ENCODE measurements around the gene AP4S1.
A peak's percentile ranks its signal among the peaks of the same experiment; 100 is the strongest.
"Not testable (repeated sequence)": the region's sequence is repeated elsewhere in the genome, so short reads cannot be mapped to it uniquely, and the experiment has no call there.

Gene AP4S1, protein sequence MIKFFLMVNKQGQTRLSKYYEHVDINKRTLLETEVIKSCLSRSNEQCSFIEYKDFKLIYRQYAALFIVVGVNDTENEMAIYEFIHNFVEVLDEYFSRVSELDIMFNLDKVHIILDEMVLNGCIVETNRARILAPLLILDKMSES

DNA sequence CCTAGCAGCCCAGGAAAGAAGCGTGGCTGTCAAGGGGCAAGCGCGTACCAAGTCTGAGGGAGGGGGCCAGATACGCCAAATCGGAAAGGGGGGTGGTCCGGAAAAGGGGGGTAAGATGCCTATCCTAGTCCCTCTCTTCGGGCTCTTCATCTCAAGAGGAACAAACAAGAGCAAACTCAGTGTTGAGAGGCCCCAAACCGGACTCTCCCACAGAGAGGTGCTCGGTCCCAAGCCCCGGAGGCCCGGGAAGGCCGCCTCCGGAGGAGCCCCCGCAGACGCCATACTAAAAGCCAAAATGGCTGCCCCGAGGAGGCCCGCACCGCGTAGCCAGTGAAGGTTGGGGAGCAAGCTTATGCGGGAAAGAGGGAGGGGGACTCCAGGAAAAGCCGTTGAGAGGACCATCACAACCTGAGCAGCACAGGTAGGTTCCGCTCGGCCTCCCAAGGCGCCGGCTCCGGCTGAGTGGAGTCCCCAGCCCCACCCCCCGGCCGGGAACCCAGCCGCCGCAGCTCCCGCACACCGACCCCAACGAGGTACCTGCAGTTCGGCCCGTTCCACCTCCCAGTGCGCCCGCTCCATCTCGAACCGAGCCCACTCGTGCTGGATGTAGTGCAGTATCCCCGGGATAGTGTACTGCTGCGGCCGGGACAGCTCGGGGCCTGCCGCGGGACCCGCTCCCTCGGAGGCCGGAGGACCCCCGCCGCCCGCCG, at the start of gene AP4S1:
Gene AP4S1, plus strand, starts transcription at position 283 of the 710 bp plus-strand sequence. CDS start 40,548 bp downstream, outside the sequence.
- TF ChIP-seq, protein P1, sequence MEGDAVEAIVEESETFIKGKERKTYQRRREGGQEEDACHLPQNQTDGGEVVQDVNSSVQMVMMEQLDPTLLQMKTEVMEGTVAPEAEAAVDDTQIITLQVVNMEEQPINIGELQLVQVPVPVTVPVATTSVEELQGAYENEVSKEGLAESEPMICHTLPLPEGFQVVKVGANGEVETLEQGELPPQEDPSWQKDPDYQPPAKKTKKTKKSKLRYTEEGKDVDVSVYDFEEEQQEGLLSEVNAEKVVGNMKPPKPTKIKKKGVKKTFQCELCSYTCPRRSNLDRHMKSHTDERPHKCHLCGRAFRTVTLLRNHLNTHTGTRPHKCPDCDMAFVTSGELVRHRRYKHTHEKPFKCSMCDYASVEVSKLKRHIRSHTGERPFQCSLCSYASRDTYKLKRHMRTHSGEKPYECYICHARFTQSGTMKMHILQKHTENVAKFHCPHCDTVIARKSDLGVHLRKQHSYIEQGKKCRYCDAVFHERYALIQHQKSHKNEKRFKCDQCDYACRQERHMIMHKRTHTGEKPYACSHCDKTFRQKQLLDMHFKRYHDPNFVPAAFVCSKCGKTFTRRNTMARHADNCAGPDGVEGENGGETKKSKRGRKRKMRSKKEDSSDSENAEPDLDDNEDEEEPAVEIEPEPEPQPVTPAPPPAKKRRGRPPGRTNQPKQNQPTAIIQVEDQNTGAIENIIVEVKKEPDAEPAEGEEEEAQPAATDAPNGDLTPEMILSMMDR (IDR thresholded peaks at IDR 0.05; ENCODE audit: insufficient read depth, missing control alignments) = no peak
- no peak for DNase-seq (ENCODE audit: insufficient read length, low spot score)
- no peak for FAIRE-seq

DNA sequence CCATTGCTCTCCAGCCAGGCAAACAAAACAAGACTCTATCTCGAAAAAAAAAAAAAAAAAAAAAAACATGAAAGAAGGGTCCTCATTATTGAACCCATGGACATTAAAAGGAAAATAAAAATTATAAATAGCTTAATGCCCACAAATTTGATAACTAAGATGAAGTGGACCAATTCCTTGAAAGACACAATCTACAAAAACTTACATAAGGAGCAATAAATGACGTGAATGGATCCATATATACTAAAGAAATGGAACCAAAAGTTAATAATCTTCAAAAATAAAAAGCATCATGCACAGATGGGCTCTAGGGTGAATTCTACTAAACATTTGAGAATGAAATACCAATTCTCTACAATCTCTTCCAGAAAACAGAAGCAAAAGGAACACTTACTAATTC, 47.7 kb upstream of the AP4S1 start:
- TF ChIP-seq, protein P1 (IDR thresholded peaks at IDR 0.05; ENCODE audit: insufficient read depth, missing control alignments) = no peak
- FAIRE-seq = no peak
- DNase-seq (ENCODE audit: insufficient read length, low spot score) = no peak

DNA sequence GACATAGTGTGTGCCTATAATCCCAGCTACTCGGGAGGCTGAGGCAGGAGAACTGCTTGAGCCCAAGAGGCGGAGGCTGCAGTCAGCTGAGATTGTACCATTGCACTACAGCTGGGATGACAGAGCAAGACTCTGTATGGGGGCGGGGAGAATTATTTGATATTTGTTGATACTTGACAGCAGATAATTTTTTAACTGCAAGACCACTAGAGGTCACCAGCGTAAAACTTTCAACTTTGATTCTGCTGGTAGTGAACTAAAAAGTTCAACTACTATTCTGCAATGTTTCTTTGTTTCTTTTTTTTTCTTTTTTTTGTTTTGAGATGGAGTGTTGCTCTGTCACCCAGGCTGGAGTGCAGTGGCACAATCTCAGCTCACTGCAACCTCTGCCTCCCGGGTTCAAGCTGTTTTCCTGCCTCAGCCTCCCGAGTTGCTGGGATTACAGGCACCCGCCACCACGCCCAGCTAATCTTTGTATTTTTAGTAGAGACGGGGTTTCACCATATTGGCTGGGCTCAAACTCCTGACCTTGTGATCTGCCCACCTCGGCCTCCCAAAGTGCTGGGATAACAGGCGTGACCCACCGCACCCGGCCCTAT, 45.2 kb upstream of the AP4S1 start:
- FAIRE-seq = not testable (repeated sequence)
- TF ChIP-seq, protein P1 (IDR thresholded peaks at IDR 0.05; ENCODE audit: insufficient read depth, missing control alignments) = peak; percentile 64

DNA sequence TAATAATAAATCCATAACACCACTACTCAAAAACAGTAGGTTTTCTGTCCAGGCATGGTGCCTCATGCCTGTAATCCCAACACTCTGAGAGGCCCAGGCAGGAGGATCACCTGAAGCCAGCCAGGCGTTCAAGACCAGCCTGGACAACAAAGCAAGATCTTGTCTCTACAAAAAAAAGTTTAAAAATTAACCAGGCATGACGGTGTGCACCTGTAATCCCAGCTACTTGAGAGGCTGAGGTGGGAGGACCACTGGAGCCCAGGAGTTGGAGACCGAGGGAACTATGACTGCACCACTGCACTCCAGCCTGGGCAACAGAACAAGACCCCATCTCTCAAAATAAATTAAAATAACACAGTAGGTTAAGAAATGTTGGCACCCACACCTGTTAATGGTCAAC, 44.5 kb upstream of the AP4S1 start:
- FAIRE-seq (no peak), DNase-seq (ENCODE audit: insufficient read length, low spot score) (no peak)

More for the DNA sequence above, 45.2 kb upstream of the AP4S1 start:
- DNase-seq (ENCODE audit: insufficient read length, low spot score) = not testable (repeated sequence)

DNA sequence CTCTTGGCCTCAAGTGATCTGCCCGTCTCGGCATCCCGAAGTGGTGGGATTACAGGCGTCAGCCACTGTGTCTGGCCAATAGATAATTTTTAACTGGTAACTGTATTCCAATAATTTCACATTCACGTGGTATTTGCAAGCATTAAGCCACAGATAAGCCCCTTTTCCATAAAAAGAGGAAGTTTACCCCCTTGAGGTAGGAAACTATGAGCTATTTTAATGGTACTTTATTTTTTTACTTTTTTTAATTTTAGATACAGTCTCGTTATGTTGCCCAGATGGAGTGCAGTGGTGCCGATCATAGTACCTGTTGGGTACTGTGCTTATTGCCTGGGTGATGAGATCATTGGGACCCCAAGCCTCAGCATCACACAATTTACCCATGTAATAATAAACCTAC, 42.9 kb upstream of the AP4S1 start:
- TF ChIP-seq, protein P1 (IDR thresholded peaks at IDR 0.05; ENCODE audit: insufficient read depth, missing control alignments) = no peak
- no peak for FAIRE-seq
- DNase-seq (ENCODE audit: insufficient read length, low spot score) = no peak

More for the DNA sequence above, 44.5 kb upstream of the AP4S1 start:
- TF ChIP-seq, protein P1 (IDR thresholded peaks at IDR 0.05; ENCODE audit: insufficient read depth, missing control alignments) = no peak

DNA sequence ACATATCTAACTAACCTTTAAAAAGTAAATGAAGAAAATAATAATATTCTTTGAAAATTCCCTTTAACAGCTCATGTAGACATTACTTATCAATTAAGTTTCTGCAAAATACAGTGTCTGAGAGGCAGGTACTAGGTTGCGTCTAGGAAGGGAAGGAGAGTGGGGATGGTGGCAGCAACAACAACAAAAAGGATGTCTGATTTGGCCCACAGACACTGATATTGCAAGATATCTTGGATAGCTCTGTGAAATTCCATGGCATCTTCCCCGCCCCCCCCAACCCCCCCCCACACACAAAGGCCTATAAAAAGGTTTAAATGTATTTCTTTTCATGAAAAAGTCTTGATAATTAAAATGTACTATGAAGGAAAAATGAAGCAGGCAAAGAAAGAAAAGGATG, 41.6 kb upstream of the AP4S1 start:
- TF ChIP-seq, protein P1 (IDR thresholded peaks at IDR 0.05; ENCODE audit: insufficient read depth, missing control alignments) = no peak
- no peak for DNase-seq (ENCODE audit: insufficient read length, low spot score)
- no peak for FAIRE-seq

DNA sequence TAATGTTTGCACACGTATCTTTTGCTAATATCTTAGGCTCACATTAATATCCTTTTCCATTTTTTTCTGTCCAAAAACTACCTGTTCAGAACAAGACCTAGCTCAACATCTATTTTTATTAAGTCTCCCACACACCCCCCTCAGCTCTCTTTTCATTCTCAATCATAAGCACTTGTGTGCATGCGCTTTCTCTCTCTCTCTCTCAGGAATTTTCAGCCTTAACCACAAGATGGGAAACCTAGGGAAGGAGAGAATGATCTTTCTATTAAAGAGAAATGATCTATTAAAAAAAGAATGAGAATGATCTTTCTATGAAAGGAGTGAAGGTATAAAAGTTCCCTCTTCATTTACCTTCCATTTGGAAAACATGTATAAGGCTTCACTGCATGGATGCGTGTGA, 39.7 kb upstream of the AP4S1 start:
- TF ChIP-seq, protein P1 (IDR thresholded peaks at IDR 0.05; ENCODE audit: insufficient read depth, missing control alignments) = no peak
- FAIRE-seq (no peak), DNase-seq (ENCODE audit: insufficient read length, low spot score) (no peak)

Measured in D721Med (cell line).